HepG2 (cell line): Measurements from ENCODE around the gene C1S. TPM values are rescaled to one million over a fixed set of nuclear protein-coding genes. Genes with fewer than 3 reads are reported as not detected.

Experiments used
- ATAC-seq: fragments of 200-7000 bp; cut with Tn5 transposase; 3 replicates; pipeline ENCODE4 v1.9.1; 2020; ENCODE audit warnings: mild to moderate bottlenecking, moderate library complexity
- BruUV-seq: library from RNA; stranded (reverse); fragments of 400-500 nt; replicated peaks from 2 replicates; lab custom pipeline; 2021; lab: Mats Ljungman, UMichigan
- CTCF ChIA-PET: fragments of 300-600 bp; formaldehyde crosslinking; extraction: SDS; loops from one replicate; lab custom pipeline; 2021; ENCODE audit warnings: low total read pairs, inconsistent platforms, low intra/inter-chr PET ratio; lab: Yijun Ruan, JAX
- POLR2A ChIA-PET: fragments of 350-600 bp; sonication (Branson Sonifier 250); formaldehyde crosslinking; loops from one replicate; lab custom pipeline; 2020; ENCODE audit warnings: antibody characterized with exemption, inconsistent platforms; lab: Yijun Ruan, JAX
- DNase-seq: peaks from one replicate; pipeline ENCODE4 v3.0.0-alpha.2; 2015; ENCODE audit warnings: low spot score
- FAIRE-seq: peaks from 3 replicates; lab custom pipeline; 2011; peaks lifted over from hg19 to GRCh38; lab: Jason Lieb, UNC
- H2AFZ ChIP-seq: one replicate; pipeline ENCODE4 v1.6.1; 2011; ENCODE audit warnings: low read length, inconsistent platforms
- H3K27ac ChIP-seq: fragments of 300-600 bp; 3 replicates; pipeline ENCODE4 v1.8.0; 2011; ENCODE audit warnings: mixed run types, mild to moderate bottlenecking, mixed read lengths, low read length, inconsistent platforms; ENCODE audit not compliant: insufficient read depth; ENCODE audit errors: extremely low read length
- H3K27me3 ChIP-seq, 2 experiments: fragments of 200-600 bp in 1 of 2; 2 replicates in 1 of 2; 3 replicates in 1 of 2; pipeline versions ENCODE4 v1.6.0 to v1.8.0; 2011; ENCODE audit warnings: low read length in 2 of 2, mild to moderate bottlenecking in 2 of 2, moderate library complexity in 2 of 2, inconsistent platforms in 1 of 2; ENCODE audit not compliant: insufficient read depth in 2 of 2, control insufficient read depth in 1 of 2
- H3K36me3 ChIP-seq, 2 experiments: fragments of 200-600 bp in 1 of 2; replicated peaks in 1 of 2; 2 replicates in 1 of 2; 3 replicates in 1 of 2; pipeline versions ENCODE4 v1.5.1 to v1.8.0; 2011; ENCODE audit warnings: low read length in 2 of 2, inconsistent platforms in 1 of 2; ENCODE audit not compliant: insufficient read depth in 2 of 2, control insufficient read depth in 1 of 2
- H3K4me1 ChIP-seq: 2 replicates; pipeline ENCODE4 v1.5.1; 2012; ENCODE audit warnings: low read length, inconsistent platforms; ENCODE audit not compliant: insufficient read depth
- H3K4me2 ChIP-seq: 2 replicates; pipeline ENCODE4 v1.6.0; 2011; ENCODE audit warnings: low read depth, low read length, inconsistent platforms
- H3K4me3 ChIP-seq, 3 experiments: fragments of 200-600 bp in 1 of 3; sonication (generic), shearing (Covaris generic) in 1 of 3; replicated peaks in 1 of 3; 2 replicates each; pipeline ENCODE4 v1.5.1; 2011 to 2016; ENCODE audit warnings: low read length in 3 of 3, inconsistent platforms in 2 of 3, low read depth in 2 of 3, mild to moderate bottlenecking in 2 of 3, control low read depth in 1 of 3, mixed read lengths in 1 of 3; ENCODE audit not compliant: insufficient read depth in 1 of 3
- H3K79me2 ChIP-seq: one replicate; pipeline ENCODE4 v1.6.1; 2011; ENCODE audit warnings: low read length, inconsistent platforms; ENCODE audit not compliant: insufficient read depth
- H3K9ac ChIP-seq: 2 replicates; pipeline ENCODE4 v1.6.0; 2011; ENCODE audit warnings: mild to moderate bottlenecking, low read depth, low read length, inconsistent platforms; ENCODE audit not compliant: insufficient read depth
- H3K9me3 ChIP-seq: 2 replicates; pipeline ENCODE4 v1.5.1; 2012; ENCODE audit warnings: mild to moderate bottlenecking, low read length
- H4K20me1 ChIP-seq: 2 replicates; pipeline ENCODE4 v1.6.0; 2011; ENCODE audit warnings: inconsistent platforms, mild to moderate bottlenecking, low read length, moderate library complexity; ENCODE audit not compliant: insufficient read depth
- GFI1 ChIP-seq: sonication (generic); formaldehyde crosslinking; IDR thresholded peaks from 2 replicates; pipeline ENCODE4 v1.5.0; 2020; ENCODE audit warnings: missing genetic modification reagents, mild to moderate bottlenecking, borderline replicate concordance
- IRX3 ChIP-seq: sonication (generic); formaldehyde crosslinking; IDR thresholded peaks from 2 replicates; pipeline ENCODE4 v1.8.1; 2023; ENCODE audit warnings: mild to moderate bottlenecking, low read depth, missing genetic modification reagents, borderline replicate concordance
- KLF11 ChIP-seq: IDR thresholded peaks from 2 replicates; pipeline ENCODE4 v1.6.1; 2016; ENCODE audit warnings: missing compliant biosample characterization
- NFAT5 ChIP-seq: sonication (generic); formaldehyde crosslinking; IDR thresholded peaks from 2 replicates; pipeline ENCODE4 v1.4.0; 2020; ENCODE audit warnings: missing genetic modification reagents
- REXO4 ChIP-seq: sonication (generic); formaldehyde crosslinking; IDR thresholded peaks from 2 replicates; pipeline ENCODE4 v1.8.0; 2022; ENCODE audit warnings: missing genetic modification reagents, mild to moderate bottlenecking, borderline replicate concordance
- SMAD3 ChIP-seq: sonication (generic); formaldehyde crosslinking; IDR thresholded peaks from 2 replicates; pipeline ENCODE4 v1.4.0; 2020; ENCODE audit warnings: missing genetic modification reagents
- TERF1 ChIP-seq: sonication (generic); formaldehyde crosslinking; IDR thresholded peaks from 2 replicates; pipeline ENCODE4 v1.8.0; 2022; ENCODE audit warnings: mild to moderate bottlenecking, missing genetic modification reagents, moderate library complexity
- TOE1 ChIP-seq: sonication (generic); formaldehyde crosslinking; IDR thresholded peaks from 2 replicates; pipeline ENCODE4 v1.4.0; 2020; ENCODE audit warnings: mild to moderate bottlenecking, missing genetic modification reagents
- XBP1 ChIP-seq: sonication (generic); formaldehyde crosslinking; IDR thresholded peaks from 2 replicates; pipeline ENCODE4 v1.5.0; 2020; ENCODE audit warnings: missing genetic modification reagents
- ZFP36L2 ChIP-seq: sonication (generic); formaldehyde crosslinking; IDR thresholded peaks from 2 replicates; pipeline ENCODE4 v1.4.0; 2020; ENCODE audit warnings: missing genetic modification reagents
- ZNF230 ChIP-seq: sonication (generic); formaldehyde crosslinking; IDR thresholded peaks from 2 replicates; pipeline ENCODE4 v1.4.0; 2020; ENCODE audit warnings: mild to moderate bottlenecking, missing genetic modification reagents
- ZNF713 ChIP-seq: sonication (generic); formaldehyde crosslinking; IDR thresholded peaks from 2 replicates; pipeline ENCODE4 v1.4.0; 2020; ENCODE audit warnings: mild to moderate bottlenecking, missing genetic modification reagents
- ZNF740 ChIP-seq: sonication (generic); formaldehyde crosslinking; IDR thresholded peaks from 2 replicates; pipeline ENCODE4 v1.4.0; 2020; ENCODE audit warnings: missing genetic modification reagents
- WGBS: methylation state at CpG from one replicate; pipeline ENCODE4 v1.1.6; 2017; ENCODE audit warnings: low lambda C conversion rate; 5-methylcytosine and 5-hydroxymethylcytosine counted together
- in situ Hi-C: cut with HindIII; loops from 2 replicates; pipeline ENCODE4 v1.10.0; 2017; ENCODE audit warnings: low pct_unique_long_range_greater_than_20kb; ENCODE audit not compliant: extremely low pct_ligation_motif_present
- intact Hi-C: fragments of 100-400 bp; cut with micrococcal nuclease; formaldehyde crosslinking; loops from one replicate; pipeline ENCODE4 v1.10.0; 2022; ENCODE audit not compliant: unreplicated experiment
- polyA plus RNA-seq, 8 experiments: library from polyadenylated mRNA; depleted of rRNA in 3 of 8; stranded (reverse) in 7 of 8; unstranded in 1 of 8; fragments of >200 nt; fragmentation: Illumina TruSeq in 4 of 8; extraction: Trizol in 4 of 8; gene quantifications; 2 replicates each; pipeline versions ENCODE4 v1.2.1 to v1.2.3, GENCODE V29; 2011 to 2016; ENCODE audit warnings: low read depth in 4 of 8, missing spikeins in 1 of 8, mixed read lengths in 1 of 8; ENCODE audit not compliant: insufficient read depth in 1 of 8
- total RNA-seq, 5 experiments: library from RNA; depleted of rRNA; stranded (reverse); fragments of >200 nt; fragmentation: Illumina TruSeq; extraction: Trizol; gene quantifications; 2 replicates each; pipeline ENCODE4 v1.2.3, GENCODE V29; 2016; ENCODE audit warnings: low read depth in 1 of 5

The C1S gene
- total and polyA plus RNA-seq, 2 of the 13 experiments (the other 11 are each of a cell fraction or from before 2014, with no cell fraction given), result 14.5 to 18.2 TPM

GRCh38 chr12:7108003-7108795 lies 47.7 kb downstream of the C1S start (continued):
- peak; percentile 22; the same call in 1 of the 2 replicates for TF ChIP-seq ZNF230 (CRISPR knock-in tag)
- TF ChIP-seq, all 625 proteins: peak for 249

- H3K9ac ChIP-seq, result peak within 1 kb of the TSS; percentile 90
- CTCF ChIA-PET, result interaction anchor here (0.7 to 2.4 kb wide), 4 partner anchors 17 to 165 kb away, joined by 3 to 16 read pairs (median 5); partner anchors contain the start of genes C1R, C1S, EMG1 and PHB2
- H4K20me1 ChIP-seq, result no peaks in the 10 kb centered on the region
- peaks cover 25% of the 10 kb centered on the region for H3K4me1 ChIP-seq
- no peak within 1 kb of the TSS for H2AFZ ChIP-seq
- peak within 1 kb of the TSS; percentile 72 to 91 (median 74) for H3K4me3 ChIP-seq
- no peaks in the 10 kb centered on the region; a peak in 1 of 5 replicates for H3K27me3 ChIP-seq
- H3K36me3 ChIP-seq, result peaks cover 0 to 2% of the 10 kb centered on the region in 2 experiments; a peak in 2 of 5 replicates
- in situ Hi-C loops, result no loop called here
- 29% methylated on average over 13 of the region's 23 CpGs for WGBS
- DNase-seq (peak; percentile 89), ATAC-seq (peak; percentile 66), FAIRE-seq (peak; percentile 81)
- H3K4me2 ChIP-seq, result peak within 1 kb of the TSS; percentile 99
- H3K27ac ChIP-seq, result peak within 1 kb of the TSS; percentile 99
- H3K9me3 ChIP-seq, result peaks cover 8% of the 10 kb centered on the region
- TSS peak; percentile 70 for BruUV-seq
- intact Hi-C loops, result loop anchor here (1.0 to 2.0 kb wide), 2 partner anchors 16 to 49 kb away; partner anchors contain the start of genes C1R and C1S
- POLR2A ChIA-PET, result interaction anchor here (0.6 to 4.3 kb wide), 25 partner anchors 9 to 217 kb away, joined by 3 to 88 read pairs (median 9); partner anchors contain the start of genes C12orf57, C1S, CLSTN3 and ENO2
- peaks cover 22% of the 10 kb centered on the region for H3K79me2 ChIP-seq
- TF ChIP-seq REXO4, result no peak
- no peak; the same call in 1 of the 2 replicates for TF ChIP-seq GFI1 (CRISPR knock-in tag)
- no peak for TF ChIP-seq KLF11 (CRISPR knock-in tag)
- TF ChIP-seq TERF1 (CRISPR knock-in tag), result no peak
- peak; percentile 92 for TF ChIP-seq ZNF740 (CRISPR knock-in tag)
- TF ChIP-seq SMAD3 (CRISPR knock-in tag), result 0 out of 2 replicates have a peak, but pooled peaks have one; percentile 54
- TF ChIP-seq NFAT5, result no peak
- no peak for TF ChIP-seq ZFP36L2 (CRISPR knock-in tag)
- TF ChIP-seq ZNF713 (CRISPR knock-in tag), result no peak
- TF ChIP-seq TOE1, result no peak
- TF ChIP-seq XBP1 (CRISPR knock-in tag), result no peak
- no peak for TF ChIP-seq IRX3 (CRISPR knock-in tag)
Measured at GRCh38 chr12:7108796-7109571, 48.5 kb downstream of the C1S start, which contains the start of gene C1RL. Gene C1RL (minus strand): TSS chr12:7109214. CDS start chr12:7109180, 34 bp downstream.
